Muscle layer of colon (tissue), 2 donors: ENCODE measurements around the gene PAGE2.
"Not testable (repeated sequence)": the region's sequence is repeated elsewhere in the genome, so short reads cannot be mapped to it uniquely, and the experiment has no call there.

Experiments used
- H3K27ac ChIP-seq: one replicate; pipeline ENCODE4 v1.7.0; 2013; ENCODE audit warnings: low read depth, mild to moderate bottlenecking, low read length, moderate library complexity
- H3K27me3 ChIP-seq, 2 donors: one replicate each; pipeline ENCODE4 v1.7.0; 2013; ENCODE audit warnings: low read length in 2 of 2, mild to moderate bottlenecking in 2 of 2; ENCODE audit not compliant: insufficient read depth in 2 of 2, control insufficient read depth in 1 of 2
- H3K36me3 ChIP-seq: one replicate; pipeline ENCODE4 v1.7.0; 2013; ENCODE audit warnings: mild to moderate bottlenecking, low read length; ENCODE audit not compliant: insufficient read depth
- H3K4me1 ChIP-seq: one replicate; pipeline ENCODE4 v1.7.0; 2013; ENCODE audit warnings: mild to moderate bottlenecking, low read length; ENCODE audit not compliant: insufficient read depth
- H3K4me3 ChIP-seq, 2 donors: one replicate each; pipeline ENCODE4 v1.7.0; 2013; ENCODE audit warnings: low read length in 2 of 2, low read depth in 1 of 2, mild to moderate bottlenecking in 1 of 2, moderate library complexity in 1 of 2
- H3K9ac ChIP-seq: one replicate; pipeline ENCODE4 v1.7.0; 2013; ENCODE audit warnings: low read length
- H3K9me3 ChIP-seq: one replicate; pipeline ENCODE4 v1.7.0; 2013; ENCODE audit warnings: mild to moderate bottlenecking, low read length
- donor health status: abdominal sarcoma.
- donor health status: Adenocarcinoma of cecum.

PAGE2 gene

DNA sequence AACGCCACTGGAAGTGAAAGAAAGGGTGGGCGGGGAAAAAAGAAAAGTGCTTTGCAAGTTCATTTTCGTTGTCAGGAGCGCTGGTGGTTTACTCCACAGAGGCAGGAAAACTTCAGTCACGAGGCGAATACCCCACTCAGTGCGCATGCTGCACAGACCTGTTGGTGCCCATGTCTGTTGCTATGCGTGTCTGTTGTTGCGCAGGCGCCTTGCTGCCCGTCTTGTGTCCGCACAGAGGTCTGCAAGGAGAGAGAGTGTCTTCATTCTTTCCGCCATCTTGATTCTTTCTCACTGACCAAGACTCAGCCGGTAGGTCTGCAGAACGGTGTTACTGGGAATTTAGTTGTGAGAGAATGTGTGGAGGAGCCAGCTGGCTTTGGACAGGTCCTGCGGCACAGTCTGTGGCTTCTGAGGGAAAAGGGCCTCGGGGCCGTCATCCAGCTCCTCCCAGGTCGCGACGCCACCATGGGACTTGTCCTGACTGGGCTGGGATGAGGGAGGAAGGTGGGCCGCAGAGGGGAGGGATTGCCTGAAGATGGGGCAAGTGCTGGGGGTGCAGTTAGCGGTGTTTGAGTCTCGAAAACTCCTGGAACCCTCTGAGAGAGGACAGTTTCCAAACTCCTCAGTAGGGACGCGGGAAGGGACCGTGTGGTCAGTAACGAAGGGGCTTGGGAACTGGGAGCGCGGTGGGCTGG lies at the start of gene PAGE2:
Gene PAGE2 (plus strand): TSS at position 224 of the 695 bp plus-strand sequence. CDS start 1,003 bp downstream, outside the sequence.
- no peaks in the 10 kb centered on the region for H3K4me1 ChIP-seq
- no peaks in the 10 kb centered on the region for H3K36me3 ChIP-seq
- no peaks in the 10 kb centered on the region for H3K27me3 ChIP-seq
- no peak within 1 kb of the TSS for H3K9ac ChIP-seq
- H3K27ac ChIP-seq = no peak within 1 kb of the TSS
- no peaks in the 10 kb centered on the region for H3K9me3 ChIP-seq
- no peak within 1 kb of the TSS for H3K4me3 ChIP-seq

- Histone ChIP-seq H3K9me3 (no peaks in the 10 kb centered on the region), H3K9ac (no peak overlapping the region), H3K36me3 (no peaks in the 10 kb centered on the region), H3K27ac (no peak overlapping the region), H3K4me1 (no peaks in the 10 kb centered on the region), H3K27me3 (no peaks in the 10 kb centered on the region), H3K4me3 (no peak overlapping the region)
These were observed 49.3 kb upstream of the PAGE2 start for GRCh38 chrX:55039471-55039870.

DNA sequence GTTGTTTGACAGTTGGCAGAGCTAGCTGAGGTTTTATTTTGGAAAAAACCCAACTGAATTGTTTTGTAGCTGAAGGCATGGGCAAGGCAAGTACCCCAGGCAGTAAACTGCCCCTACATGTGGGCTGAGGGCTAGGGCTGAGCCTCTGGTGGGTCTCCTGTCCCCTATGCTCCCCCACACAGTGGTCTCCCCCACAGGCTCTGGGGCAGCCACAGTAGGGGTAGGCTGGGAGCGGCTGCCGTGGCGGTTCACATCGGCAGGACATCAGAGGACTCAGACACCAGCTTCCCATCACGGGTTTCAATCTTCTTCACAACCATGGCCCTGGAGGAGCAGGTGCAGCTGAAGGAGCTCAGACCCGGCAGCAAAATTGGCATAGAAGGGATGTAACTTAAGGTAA lies 47.3 kb upstream of the PAGE2 start:
- Histone ChIP-seq H3K36me3 (no peaks in the 10 kb centered on the region), H3K9me3 (no peaks in the 10 kb centered on the region), H3K27ac (no peak overlapping the region), H3K9ac (no peak overlapping the region), H3K4me1 (no peaks in the 10 kb centered on the region), H3K4me3 (no peak overlapping the region), H3K27me3 (no peaks in the 10 kb centered on the region)

DNA sequence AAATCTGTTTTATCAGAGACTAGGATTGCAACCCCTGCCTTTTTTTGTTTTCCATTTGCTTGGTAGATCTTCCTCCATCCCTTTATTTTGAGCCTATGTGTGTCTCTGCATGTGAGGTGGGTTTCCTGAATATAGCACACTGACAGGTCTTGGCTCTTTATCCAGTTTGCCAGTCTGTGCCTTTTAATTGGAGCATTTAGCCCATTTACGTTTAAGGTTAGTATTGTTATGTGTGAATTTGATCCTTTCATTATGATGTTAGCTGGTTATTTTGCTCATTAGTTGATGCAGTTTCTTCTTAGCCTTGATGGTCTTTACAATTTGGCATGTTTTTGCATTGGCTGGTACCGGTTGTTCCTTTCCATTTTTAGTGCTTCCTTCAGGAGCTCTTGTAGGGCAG lies 38.2 kb upstream of the PAGE2 start:
- not testable (repeated sequence) for H3K4me1 ChIP-seq, H3K9me3 ChIP-seq, H3K27me3 ChIP-seq, H3K4me3 ChIP-seq, H3K9ac ChIP-seq, H3K27ac ChIP-seq, H3K36me3 ChIP-seq

- H3K27ac ChIP-seq = no peak overlapping the region
- H3K9me3 ChIP-seq = no peaks in the 10 kb centered on the region
- no peaks in the 10 kb centered on the region for H3K4me1 ChIP-seq
- no peak overlapping the region for H3K4me3 ChIP-seq
- H3K27me3 ChIP-seq = peaks cover 0 to 8% of the 10 kb centered on the region in 2 donors
- H3K36me3 ChIP-seq = no peaks in the 10 kb centered on the region
- H3K9ac ChIP-seq = no peak overlapping the region
These were observed 31.8 kb upstream of the PAGE2 start for GRCh38 chrX:55056820-55057674.

GRCh38 chrX:55057675-55058249 lies 31.1 kb upstream of the PAGE2 start:
- Histone ChIP-seq H3K9ac (no peak overlapping the region), H3K4me3 (no peak overlapping the region), H3K36me3 (no peaks in the 10 kb centered on the region), H3K27me3 (peaks cover 0 to 8% of the 10 kb centered on the region in 2 donors), H3K9me3 (no peaks in the 10 kb centered on the region), H3K27ac (no peak overlapping the region), H3K4me1 (no peaks in the 10 kb centered on the region)

- not testable (repeated sequence) for H3K4me1 ChIP-seq, H3K9ac ChIP-seq, H3K27me3 ChIP-seq, H3K27ac ChIP-seq, H3K9me3 ChIP-seq, H3K36me3 ChIP-seq, H3K4me3 ChIP-seq
These were observed 21.6 kb upstream of the PAGE2 start for GRCh38 chrX:55067180-55067579.

DNA sequence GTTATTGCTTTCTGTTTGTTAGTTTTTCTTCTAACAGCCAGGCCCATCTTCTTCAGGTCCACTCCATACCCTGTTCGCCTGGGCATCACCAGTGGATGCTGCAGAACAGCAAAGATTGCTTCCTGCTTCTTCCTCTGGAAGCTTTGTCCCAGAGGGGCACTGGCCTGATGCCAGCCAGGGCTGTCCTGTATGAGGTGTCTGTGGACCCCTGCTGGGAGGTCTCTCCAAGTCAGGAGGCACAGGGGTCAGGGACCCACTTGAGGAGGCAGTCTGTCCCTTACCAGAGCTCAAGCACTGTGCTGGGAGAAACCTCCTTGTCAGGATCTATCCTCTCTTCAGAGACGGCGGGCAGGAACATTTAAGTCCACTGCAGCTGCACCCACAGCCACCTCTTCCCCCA lies 16.5 kb upstream of the PAGE2 start:
- Histone ChIP-seq H3K27me3 (no peaks in the 10 kb centered on the region), H3K27ac (no peak overlapping the region), H3K36me3 (no peaks in the 10 kb centered on the region), H3K4me1 (no peaks in the 10 kb centered on the region), H3K9me3 (no peaks in the 10 kb centered on the region), H3K9ac (no peak overlapping the region), H3K4me3 (no peak overlapping the region)

- Histone ChIP-seq H3K9ac (no peak within 1 kb of the TSS), H3K27me3 (no peaks in the 10 kb centered on the region), H3K36me3 (no peaks in the 10 kb centered on the region), H3K9me3 (no peaks in the 10 kb centered on the region), H3K27ac (no peak within 1 kb of the TSS), H3K4me3 (no peak within 1 kb of the TSS), H3K4me1 (no peaks in the 10 kb centered on the region)
These were observed 13.9 kb upstream of the PAGE2 start, which contains the start of gene PAGE2B for GRCh38 chrX:55074851-55075467. Gene PAGE2B (plus strand): TSS chrX:55075030. CDS start chrX:55076042, 1,012 bp downstream.

DNA sequence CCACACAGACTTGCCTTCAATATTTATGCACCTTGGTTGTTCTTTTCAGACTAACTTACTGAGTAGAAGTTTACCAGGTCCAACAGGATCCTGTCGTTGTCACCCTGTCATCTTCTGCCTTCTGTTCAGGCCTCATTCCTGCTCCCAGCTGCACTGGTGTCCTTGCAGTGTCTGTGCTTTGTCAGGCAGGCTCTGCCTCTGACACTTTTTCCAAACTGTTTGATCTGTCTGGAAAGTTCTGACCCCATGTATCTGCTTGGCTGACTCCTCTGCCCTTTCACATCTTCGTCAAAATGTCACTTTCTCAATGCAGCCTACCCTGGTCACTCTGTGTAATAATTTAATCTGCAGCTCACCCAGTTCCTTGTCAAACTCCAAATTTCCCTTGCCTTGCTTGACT lies 9.9 kb downstream of the PAGE2 start:
- no peaks in the 10 kb centered on the region for H3K4me1 ChIP-seq
- H3K27me3 ChIP-seq = no peaks in the 10 kb centered on the region
- H3K36me3 ChIP-seq = no peaks in the 10 kb centered on the region
- no peak overlapping the region for H3K9ac ChIP-seq
- no peak overlapping the region for H3K4me3 ChIP-seq
- H3K9me3 ChIP-seq = no peaks in the 10 kb centered on the region
- H3K27ac ChIP-seq = no peak overlapping the region

DNA sequence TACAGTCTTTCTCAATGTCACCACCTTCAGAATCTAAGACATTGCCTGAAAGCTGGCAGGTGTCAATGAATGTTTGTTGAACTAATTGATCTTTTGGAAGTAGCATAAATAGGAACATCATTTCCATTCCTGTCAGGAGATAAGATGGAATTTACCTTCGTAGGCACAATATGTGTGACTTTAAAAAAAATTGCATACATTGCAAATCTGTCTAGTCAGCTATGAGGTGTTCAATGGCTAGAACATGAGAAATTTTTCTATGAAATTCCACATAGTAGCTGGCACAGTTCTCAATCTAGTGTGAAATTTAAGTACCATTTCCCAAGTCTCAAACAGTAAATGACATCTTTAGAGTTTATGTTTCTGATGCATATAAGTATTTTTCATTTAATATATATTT lies 10.3 kb downstream of the PAGE2 start:
- Histone ChIP-seq H3K4me3 (no peak overlapping the region), H3K27me3 (no peaks in the 10 kb centered on the region), H3K36me3 (no peaks in the 10 kb centered on the region), H3K4me1 (no peaks in the 10 kb centered on the region), H3K9ac (no peak overlapping the region), H3K27ac (no peak overlapping the region), H3K9me3 (no peaks in the 10 kb centered on the region)
